Activated naive CD4-positive, alpha-beta T cell treated with anti-CD3 and anti-CD28 coated beads, Interleukin-2, amount 10 ng/mL, durations not matched to agents 7 days and 5 days (primary cell): ENCODE results near the gene TRIM2.

Experiments
- CTCF ChIA-PET: fragments of 350-600 bp; sonication (Branson Sonifier 250); formaldehyde crosslinking; loops from one replicate; lab custom pipeline; 2021; ENCODE audit warnings: antibody characterized with exemption; lab: Charles Lee
- DNase-seq: peaks from one replicate; pipeline ENCODE4 v3.0.0-alpha.2; 2020
- H3K27ac Mint-ChIP-seq: one replicate; pipeline ENCODE4 v1.8.0; 2021; ENCODE audit warnings: mild to moderate bottlenecking, moderate library complexity, mixed read lengths
- H3K27me3 Mint-ChIP-seq: one replicate; pipeline ENCODE4 v1.8.0; 2021; ENCODE audit warnings: mild to moderate bottlenecking, mixed read lengths
- H3K36me3 Mint-ChIP-seq: one replicate; pipeline ENCODE4 v1.8.0; 2021; ENCODE audit warnings: mixed read lengths
- H3K4me1 Mint-ChIP-seq: one replicate; pipeline ENCODE4 v1.8.0; 2021; ENCODE audit warnings: mixed read lengths
- H3K4me3 Mint-ChIP-seq: one replicate; pipeline ENCODE4 v1.8.0; 2021; ENCODE audit warnings: mild to moderate bottlenecking, moderate library complexity, mixed read lengths
- H3K9me3 Mint-ChIP-seq: one replicate; pipeline ENCODE4 v1.8.0; 2021; ENCODE audit warnings: mixed read lengths

The TRIM2 gene

DNA sequence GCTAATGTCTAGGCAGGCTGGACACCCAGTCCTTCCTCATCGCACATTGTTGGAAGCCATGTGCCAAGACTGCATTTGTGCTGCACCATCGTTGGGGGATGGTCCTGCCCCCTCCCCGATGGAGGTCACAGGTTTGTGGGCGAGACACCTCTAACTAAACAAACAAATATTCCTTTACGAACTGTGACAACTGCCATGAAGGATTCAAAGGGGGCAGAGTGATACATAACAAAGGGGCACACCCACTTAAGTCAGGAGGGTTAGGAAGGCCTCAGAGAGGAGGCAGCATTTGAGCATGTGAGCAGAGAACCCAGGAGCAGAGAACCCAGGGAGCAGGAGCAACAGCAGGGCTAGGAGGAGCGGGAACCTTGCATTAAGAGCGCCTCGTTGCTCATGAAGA is 37.1 kb downstream of the TRIM2 start:
- no peak overlapping the region for H3K27ac Mint-ChIP-seq
- H3K9me3 Mint-ChIP-seq: no peaks in the 10 kb centered on the region
- CTCF ChIA-PET: no interaction called here
- no peak overlapping the region for H3K4me3 Mint-ChIP-seq
- H3K36me3 Mint-ChIP-seq: no peaks in the 10 kb centered on the region
- no peaks in the 10 kb centered on the region for H3K4me1 Mint-ChIP-seq
- DNase-seq: no peak
- H3K27me3 Mint-ChIP-seq: peaks cover 14% of the 10 kb centered on the region

GRCh38 chr4:153241970-153242838 is 38.0 kb downstream of the TRIM2 start:
- H3K27ac Mint-ChIP-seq: no peak overlapping the region
- CTCF ChIA-PET: no interaction called here
- H3K36me3 Mint-ChIP-seq: no peaks in the 10 kb centered on the region
- H3K27me3 Mint-ChIP-seq: peaks cover 14% of the 10 kb centered on the region
- no peak for DNase-seq
- no peaks in the 10 kb centered on the region for H3K9me3 Mint-ChIP-seq
- H3K4me3 Mint-ChIP-seq: no peak overlapping the region
- H3K4me1 Mint-ChIP-seq: no peaks in the 10 kb centered on the region

GRCh38 chr4:153242839-153243324 is 38.6 kb downstream of the TRIM2 start:
- no peaks in the 10 kb centered on the region for H3K36me3 Mint-ChIP-seq
- H3K27me3 Mint-ChIP-seq: peaks cover 14% of the 10 kb centered on the region
- no peak overlapping the region for H3K4me3 Mint-ChIP-seq
- CTCF ChIA-PET: no interaction called here
- H3K27ac Mint-ChIP-seq: no peak overlapping the region
- DNase-seq: no peak
- no peaks in the 10 kb centered on the region for H3K9me3 Mint-ChIP-seq
- no peaks in the 10 kb centered on the region for H3K4me1 Mint-ChIP-seq

- Mint-ChIP-seq H3K27ac (no peak overlapping the region), H3K9me3 (no peaks in the 10 kb centered on the region)
Measured at GRCh38 chr4:153243468-153243867, 39.2 kb downstream of the TRIM2 start.

DNA sequence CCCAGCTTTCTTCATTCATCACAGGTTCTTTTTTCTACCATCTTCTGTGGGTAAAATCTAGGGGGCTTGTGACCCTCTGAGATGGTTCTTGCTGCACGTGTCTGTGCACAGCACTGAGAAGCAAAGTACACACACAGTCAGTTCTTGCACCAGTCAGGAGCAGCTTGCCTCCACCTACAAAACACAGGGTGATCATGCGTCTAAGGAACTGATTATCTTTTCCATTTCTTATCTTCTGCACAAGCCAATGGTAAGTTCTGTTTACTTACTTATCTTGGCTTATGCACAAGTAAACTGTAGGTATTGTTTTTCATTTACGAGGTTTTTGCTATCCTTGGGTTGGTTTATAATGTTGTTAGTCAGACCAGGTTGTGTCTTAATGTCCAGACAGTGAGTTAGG is 40.7 kb downstream of the TRIM2 start:
- CTCF ChIA-PET: no interaction called here
- no peaks in the 10 kb centered on the region for H3K9me3 Mint-ChIP-seq
- no peak overlapping the region for H3K27ac Mint-ChIP-seq
- H3K4me1 Mint-ChIP-seq: peaks cover 19% of the 10 kb centered on the region
- no peak overlapping the region for H3K4me3 Mint-ChIP-seq
- no peak for DNase-seq
- H3K27me3 Mint-ChIP-seq: peaks cover 20% of the 10 kb centered on the region
- H3K36me3 Mint-ChIP-seq: no peaks in the 10 kb centered on the region

More at GRCh38 chr4:153243468-153243867, 39.2 kb downstream of the TRIM2 start:
- DNase-seq: no peak
- H3K4me1 Mint-ChIP-seq: peaks cover 5% of the 10 kb centered on the region
- peaks cover 14% of the 10 kb centered on the region for H3K27me3 Mint-ChIP-seq
- CTCF ChIA-PET: interaction anchor here (0.7 kb wide), 1 partner anchor 75 kb away, joined by 3 read pairs; no protein-coding TSS in a partner anchor
- H3K4me3 Mint-ChIP-seq: no peak overlapping the region
- no peaks in the 10 kb centered on the region for H3K36me3 Mint-ChIP-seq

DNA sequence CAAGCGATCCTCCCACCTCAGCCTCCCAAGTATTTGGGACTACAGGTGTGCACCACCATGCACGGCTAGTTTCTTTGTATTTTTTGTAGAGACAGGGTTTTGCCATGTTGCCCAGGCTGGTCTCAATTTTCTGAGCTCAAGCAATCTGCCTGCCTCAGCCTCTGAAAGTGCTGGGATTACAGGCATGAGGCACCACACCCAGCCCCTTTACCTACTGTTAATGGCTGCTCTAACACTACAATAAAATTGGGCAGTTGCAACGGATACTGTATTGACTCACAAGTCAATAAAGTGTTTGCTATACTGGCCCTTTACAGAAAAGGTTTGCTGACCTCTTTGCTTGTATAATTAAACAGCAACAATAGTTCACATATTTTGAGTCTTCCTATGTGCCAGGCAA is 41.5 kb downstream of the TRIM2 start:
- H3K36me3 Mint-ChIP-seq: no peaks in the 10 kb centered on the region
- no peaks in the 10 kb centered on the region for H3K9me3 Mint-ChIP-seq
- CTCF ChIA-PET: no interaction called here
- peaks cover 20% of the 10 kb centered on the region for H3K27me3 Mint-ChIP-seq
- H3K4me3 Mint-ChIP-seq: no peak overlapping the region
- no peak for DNase-seq
- peaks cover 19% of the 10 kb centered on the region for H3K4me1 Mint-ChIP-seq
- no peak overlapping the region for H3K27ac Mint-ChIP-seq

- H3K4me1 Mint-ChIP-seq: peaks cover 22% of the 10 kb centered on the region
- H3K9me3 Mint-ChIP-seq: no peaks in the 10 kb centered on the region
- H3K27ac Mint-ChIP-seq: no peak overlapping the region
- H3K27me3 Mint-ChIP-seq: peaks cover 20% of the 10 kb centered on the region
- H3K36me3 Mint-ChIP-seq: no peaks in the 10 kb centered on the region
- DNase-seq: no peak
- CTCF ChIA-PET: no interaction called here
- H3K4me3 Mint-ChIP-seq: no peak overlapping the region
Measured at GRCh38 chr4:153246446-153247115, 42.3 kb downstream of the TRIM2 start.

GRCh38 chr4:153247116-153247490 is 42.9 kb downstream of the TRIM2 start:
- H3K4me1 Mint-ChIP-seq: peaks cover 24% of the 10 kb centered on the region
- CTCF ChIA-PET: interaction anchor here (1.0 kb wide), 1 partner anchor 14 kb away, joined by 3 read pairs; no protein-coding TSS in a partner anchor
- H3K4me3 Mint-ChIP-seq: no peak overlapping the region
- DNase-seq: no peak
- no peaks in the 10 kb centered on the region for H3K36me3 Mint-ChIP-seq
- H3K27ac Mint-ChIP-seq: no peak overlapping the region
- peaks cover 20% of the 10 kb centered on the region for H3K27me3 Mint-ChIP-seq
- no peaks in the 10 kb centered on the region for H3K9me3 Mint-ChIP-seq

GRCh38 chr4:153248641-153249198 is 44.5 kb downstream of the TRIM2 start:
- Mint-ChIP-seq H3K27me3 (peaks cover 19% of the 10 kb centered on the region), H3K4me1 (peaks cover 26% of the 10 kb centered on the region), H3K36me3 (no peaks in the 10 kb centered on the region), H3K27ac (peak overlapping the region; percentile 66), H3K4me3 (peak overlapping the region; percentile 77), H3K9me3 (no peaks in the 10 kb centered on the region)
- DNase-seq: no peak
- CTCF ChIA-PET: interaction anchor here (1.2 kb wide), 2 partner anchors 96 to 106 kb away, joined by 3 to 4 read pairs; no protein-coding TSS in a partner anchor

- Mint-ChIP-seq H3K4me3 (peak overlapping the region; percentile 77), H3K4me1 (peaks cover 26% of the 10 kb centered on the region), H3K9me3 (no peaks in the 10 kb centered on the region), H3K27me3 (peaks cover 15% of the 10 kb centered on the region), H3K36me3 (no peaks in the 10 kb centered on the region), H3K27ac (peak overlapping the region; percentile 66)
- DNase-seq: peak; percentile 88
- CTCF ChIA-PET: interaction anchor here (1.2 kb wide), 2 partner anchors 96 to 107 kb away, joined by 3 to 4 read pairs; no protein-coding TSS in a partner anchor
Measured at GRCh38 chr4:153249199-153250041, 45.2 kb downstream of the TRIM2 start.

GRCh38 chr4:153252122-153252521 is 47.9 kb downstream of the TRIM2 start:
- Mint-ChIP-seq H3K4me3 (no peak overlapping the region), H3K4me1 (peaks cover 26% of the 10 kb centered on the region), H3K27ac (no peak overlapping the region), H3K36me3 (no peaks in the 10 kb centered on the region), H3K27me3 (peaks cover 18% of the 10 kb centered on the region), H3K9me3 (no peaks in the 10 kb centered on the region)
- DNase-seq: no peak
- CTCF ChIA-PET: interaction anchor here (0.7 kb wide), 1 partner anchor 10 kb away, joined by 3 read pairs; no protein-coding TSS in a partner anchor

GRCh38 chr4:153255233-153255632 is 51.0 kb downstream of the TRIM2 start:
- H3K4me3 Mint-ChIP-seq: no peak overlapping the region
- DNase-seq: no peak
- no peaks in the 10 kb centered on the region for H3K36me3 Mint-ChIP-seq
- H3K4me1 Mint-ChIP-seq: peaks cover 7% of the 10 kb centered on the region
- H3K9me3 Mint-ChIP-seq: no peaks in the 10 kb centered on the region
- no peak overlapping the region for H3K27ac Mint-ChIP-seq
- CTCF ChIA-PET: no interaction called here
- peaks cover 17% of the 10 kb centered on the region for H3K27me3 Mint-ChIP-seq

- Mint-ChIP-seq H3K27me3 (peaks cover 28% of the 10 kb centered on the region), H3K36me3 (no peaks in the 10 kb centered on the region), H3K27ac (no peak overlapping the region), H3K9me3 (peaks cover 7% of the 10 kb centered on the region), H3K4me3 (no peak overlapping the region), H3K4me1 (peaks cover 1% of the 10 kb centered on the region)
- peak; percentile 26 for DNase-seq
- CTCF ChIA-PET: interaction anchor here (1.1 to 1.2 kb wide), 2 partner anchors 66 to 101 kb away, joined by 3 read pairs; no protein-coding TSS in a partner anchor
Measured at GRCh38 chr4:153257151-153257620, 52.9 kb downstream of the TRIM2 start.
